ENCODE data around the gene BTBD8.

- no peak for TF ChIP-seq POLR2AphosphoS5 (IDR thresholded peaks at IDR 0.05)
- no peak for TF ChIP-seq EZH2 (IDR thresholded peaks at IDR 0.05; ENCODE audit: borderline replicate concordance, insufficient read depth, low read length, poor library complexity, severe bottlenecking)
- no peak for TF ChIP-seq REST (IDR thresholded peaks at IDR 0.05; ENCODE audit: borderline replicate concordance)
- no peak for TF ChIP-seq EP300 (conservative IDR thresholded peaks at IDR 0.05; ENCODE audit: poor library complexity, severe bottlenecking)
- TF ChIP-seq, protein P1, sequence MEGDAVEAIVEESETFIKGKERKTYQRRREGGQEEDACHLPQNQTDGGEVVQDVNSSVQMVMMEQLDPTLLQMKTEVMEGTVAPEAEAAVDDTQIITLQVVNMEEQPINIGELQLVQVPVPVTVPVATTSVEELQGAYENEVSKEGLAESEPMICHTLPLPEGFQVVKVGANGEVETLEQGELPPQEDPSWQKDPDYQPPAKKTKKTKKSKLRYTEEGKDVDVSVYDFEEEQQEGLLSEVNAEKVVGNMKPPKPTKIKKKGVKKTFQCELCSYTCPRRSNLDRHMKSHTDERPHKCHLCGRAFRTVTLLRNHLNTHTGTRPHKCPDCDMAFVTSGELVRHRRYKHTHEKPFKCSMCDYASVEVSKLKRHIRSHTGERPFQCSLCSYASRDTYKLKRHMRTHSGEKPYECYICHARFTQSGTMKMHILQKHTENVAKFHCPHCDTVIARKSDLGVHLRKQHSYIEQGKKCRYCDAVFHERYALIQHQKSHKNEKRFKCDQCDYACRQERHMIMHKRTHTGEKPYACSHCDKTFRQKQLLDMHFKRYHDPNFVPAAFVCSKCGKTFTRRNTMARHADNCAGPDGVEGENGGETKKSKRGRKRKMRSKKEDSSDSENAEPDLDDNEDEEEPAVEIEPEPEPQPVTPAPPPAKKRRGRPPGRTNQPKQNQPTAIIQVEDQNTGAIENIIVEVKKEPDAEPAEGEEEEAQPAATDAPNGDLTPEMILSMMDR (IDR thresholded peaks at IDR 0.05; ENCODE audit: poor library complexity, severe bottlenecking) = no peak
- TF ChIP-seq SMC3 (conservative IDR thresholded peaks at IDR 0.05; ENCODE audit: poor library complexity) = no peak
Measured at GRCh38 chr1:92096317-92096716, 16.2 kb downstream of the BTBD8 start.

Measured in neural cell (in vitro differentiated cells).